GM19025 (cell line): ENCODE measurements around the gene MRPL1.
"Not testable (repeated sequence)": the region's sequence is repeated elsewhere in the genome, so short reads cannot be mapped to it uniquely, and the experiment has no call there.

Source experiments
- ATAC-seq: cut with Tn5 transposase; IDR thresholded peaks from one replicate; pipeline ENCODE4 v1.9.1; 2021; ENCODE audit warnings: mild to moderate bottlenecking, low read depth, moderate library complexity; ENCODE audit not compliant: unreplicated experiment

Gene MRPL1

DNA sequence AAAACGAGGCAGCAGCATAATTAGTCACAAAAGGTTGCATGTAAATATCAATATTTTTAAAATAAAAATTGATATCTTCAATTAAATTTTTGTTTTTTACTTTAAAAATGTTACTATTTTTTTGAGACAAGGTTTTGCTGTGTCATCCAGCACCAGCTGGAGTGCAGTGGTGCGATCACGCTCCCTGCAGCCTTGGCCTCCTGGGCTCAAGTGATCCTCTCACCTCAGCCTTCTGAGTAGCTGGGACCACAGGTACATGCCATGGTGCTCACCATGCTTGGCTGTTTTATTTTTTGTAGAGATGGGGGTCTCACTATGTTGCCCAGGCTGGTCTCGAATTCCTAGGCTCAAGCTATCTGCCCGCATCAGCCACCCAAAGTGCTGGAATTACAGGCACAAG lies 97.7 kb downstream of the MRPL1 start:
- ATAC-seq = no peak

DNA sequence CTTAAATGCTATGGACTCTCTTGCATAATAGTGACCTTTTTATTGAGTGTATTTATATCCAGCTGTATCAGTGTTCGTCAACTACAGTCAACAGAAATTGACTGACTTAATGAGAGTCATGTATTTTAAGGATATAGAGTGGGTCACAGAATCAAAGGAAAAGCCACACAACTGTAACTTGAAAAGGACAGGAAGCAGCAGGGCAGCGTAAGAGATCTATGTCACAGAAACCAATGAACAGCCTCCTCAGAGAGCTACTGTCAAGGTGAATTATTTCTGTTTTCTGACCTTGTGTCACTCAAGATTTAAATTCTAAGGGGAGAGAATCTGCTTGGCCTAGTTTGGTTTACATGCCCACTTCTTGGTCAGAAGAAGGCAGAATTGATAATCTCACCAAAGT lies 100.4 kb downstream of the MRPL1 start:
- no peak for ATAC-seq

DNA sequence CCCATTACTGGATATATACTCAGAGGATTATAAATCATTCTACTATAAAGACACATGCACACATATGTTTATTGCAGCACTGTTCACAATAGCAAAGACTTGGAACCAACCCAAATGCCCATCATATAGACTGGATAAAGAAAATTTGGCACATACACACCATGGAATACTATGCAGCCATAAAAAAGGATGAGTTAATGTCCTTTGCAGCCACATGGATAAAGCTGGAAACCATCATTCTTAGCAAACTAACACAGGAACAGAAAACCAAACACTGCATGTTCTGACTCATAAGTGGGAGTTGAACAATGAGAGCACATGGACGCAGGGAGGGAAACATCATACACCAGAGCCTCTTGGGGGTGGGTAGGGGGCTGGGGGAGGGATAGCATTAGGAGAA lies 111.0 kb downstream of the MRPL1 start:
- ATAC-seq = not testable (repeated sequence)

DNA sequence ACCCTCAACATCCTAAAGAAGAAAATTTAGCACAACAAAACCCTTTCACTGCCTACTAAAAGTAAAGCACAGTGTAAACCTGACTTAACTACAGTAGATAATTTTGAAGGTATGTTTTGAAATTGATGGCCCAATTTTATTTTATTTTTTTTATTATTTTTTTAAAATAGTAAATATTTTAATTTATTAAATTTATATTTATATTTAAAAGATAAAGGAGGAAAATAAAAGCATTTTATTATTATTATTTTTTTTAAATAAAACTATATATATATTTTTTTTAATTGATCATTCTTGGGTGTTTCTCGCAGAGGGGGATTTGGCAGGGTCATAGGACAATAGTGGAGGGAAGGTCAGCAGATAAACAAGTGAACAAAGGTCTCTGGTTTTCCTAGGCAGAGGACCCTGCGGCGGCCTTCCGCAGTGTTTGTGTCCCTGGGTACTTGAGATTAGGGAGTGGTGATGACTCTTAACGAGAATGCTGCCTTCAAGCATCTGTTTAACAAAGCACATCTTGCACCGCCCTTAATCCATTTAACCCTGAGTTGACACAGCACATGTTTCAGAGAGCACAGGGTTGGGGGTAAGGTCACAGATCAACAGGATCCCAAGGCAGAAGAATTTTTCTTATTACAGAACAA lies 120.4 kb downstream of the MRPL1 start:
- ATAC-seq = not testable (repeated sequence)

DNA sequence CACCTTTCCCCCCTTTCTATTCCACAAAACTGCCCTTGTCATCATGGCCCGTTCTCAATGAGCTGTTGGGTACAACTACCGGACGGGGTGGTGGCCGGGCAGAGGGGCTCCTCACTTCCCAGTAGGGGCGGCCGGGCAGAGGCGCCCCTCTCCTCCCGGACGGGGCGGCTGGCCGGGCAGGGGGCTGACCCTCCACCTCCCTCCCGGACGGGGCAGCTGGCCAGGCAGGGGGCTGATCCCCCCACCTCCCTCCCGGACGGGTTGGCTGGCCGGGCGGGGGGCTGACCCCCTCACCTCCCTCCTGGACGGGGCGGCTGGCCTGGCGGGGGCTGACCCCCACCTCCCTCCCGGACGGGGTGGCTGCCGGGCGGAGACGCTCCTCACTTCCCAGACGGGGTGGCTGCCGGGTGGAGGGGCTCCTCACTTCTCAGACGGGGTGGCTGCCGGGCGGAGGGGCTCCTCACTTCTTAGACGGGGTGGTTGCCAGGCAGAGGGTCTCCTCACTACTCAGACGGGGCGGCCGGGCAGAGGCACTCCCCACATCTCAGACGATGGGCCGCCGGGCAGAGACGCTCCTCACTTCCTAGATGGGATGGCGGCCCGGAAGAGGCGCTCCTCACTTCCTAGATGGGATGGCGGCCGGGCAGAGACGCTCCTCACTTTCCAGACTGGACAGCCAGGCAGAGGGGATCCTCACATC lies 121.1 kb downstream of the MRPL1 start:
- not testable (repeated sequence) for ATAC-seq

DNA sequence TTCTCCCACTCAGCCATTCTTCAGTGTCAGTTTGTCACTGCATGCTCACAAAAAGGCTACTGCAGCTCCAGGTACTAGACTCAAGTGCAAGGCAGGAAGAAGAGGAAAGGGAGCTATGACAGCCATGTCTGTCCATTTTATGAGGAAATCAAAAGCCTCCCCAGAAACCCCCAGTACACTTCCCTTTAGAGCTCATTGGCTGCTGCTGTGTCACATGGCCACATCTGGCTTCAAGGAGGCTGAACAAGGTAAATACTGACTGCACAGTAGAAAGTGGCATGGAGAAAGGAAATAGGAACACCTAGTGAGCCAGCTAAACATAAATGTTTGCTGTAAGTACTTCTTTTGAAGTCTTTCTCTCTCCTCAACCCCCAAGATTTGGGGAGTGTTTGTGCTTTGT lies 127.3 kb downstream of the MRPL1 start:
- ATAC-seq = no peak

DNA sequence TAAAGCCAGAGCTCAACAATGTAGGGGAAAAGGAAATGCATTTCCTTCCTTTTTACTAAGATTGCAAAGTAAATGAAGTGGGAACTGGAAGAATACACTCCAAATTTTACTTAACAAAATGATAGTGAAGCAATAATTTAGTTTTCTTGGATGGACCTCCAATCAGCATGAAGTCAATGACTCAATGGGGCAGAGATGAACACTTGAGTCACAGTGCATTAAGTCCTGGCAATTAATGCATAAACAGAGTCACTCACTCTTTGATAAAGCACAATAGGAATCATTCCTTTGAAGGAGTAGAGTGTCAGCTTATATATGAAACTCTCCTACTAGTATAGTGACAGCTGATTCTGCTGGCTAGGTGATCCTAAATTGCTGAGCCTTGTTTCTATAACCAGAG lies 127.8 kb downstream of the MRPL1 start:
- ATAC-seq = no peak

DNA sequence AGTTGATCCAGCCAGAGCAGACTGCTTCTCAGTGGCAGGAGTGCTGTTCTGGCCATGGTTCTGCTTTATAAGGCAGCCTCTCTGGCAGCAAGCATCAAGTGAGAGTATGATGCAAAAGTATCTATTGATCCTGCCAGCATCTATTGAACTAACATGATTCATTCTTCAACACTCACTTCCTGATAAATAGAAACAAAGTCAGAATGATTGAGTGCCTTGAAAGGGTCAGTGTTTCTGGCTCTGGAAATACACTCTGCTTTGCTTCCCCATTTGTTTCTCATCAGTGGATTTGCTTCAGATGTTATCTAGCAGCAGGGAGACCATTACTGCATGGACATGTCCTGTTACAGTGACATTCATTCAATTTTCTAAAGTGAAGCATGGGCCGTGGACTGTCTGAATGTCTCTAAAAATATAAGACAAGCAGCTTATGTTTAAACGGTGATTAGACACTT lies 128.3 kb downstream of the MRPL1 start:
- ATAC-seq = no peak

DNA sequence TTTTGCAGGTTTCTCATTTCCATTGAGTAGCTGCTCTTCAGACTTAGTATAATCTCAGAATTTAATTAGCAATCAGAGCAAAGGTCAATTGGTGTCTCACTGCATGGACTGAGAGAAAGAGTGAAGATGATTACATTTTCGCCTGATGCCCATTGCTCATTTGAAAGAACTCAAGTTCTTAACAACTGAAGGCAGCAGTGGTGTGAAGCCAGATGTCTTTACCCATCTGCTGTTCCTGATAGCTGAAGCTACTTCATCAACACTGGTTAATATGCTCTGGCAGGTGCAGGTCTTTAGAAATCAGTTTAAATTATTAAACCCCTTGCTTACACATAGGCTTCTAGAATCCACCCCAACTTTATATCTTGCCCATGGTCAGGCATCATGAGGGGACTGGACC lies 130.0 kb downstream of the MRPL1 start:
- ATAC-seq = no peak

DNA sequence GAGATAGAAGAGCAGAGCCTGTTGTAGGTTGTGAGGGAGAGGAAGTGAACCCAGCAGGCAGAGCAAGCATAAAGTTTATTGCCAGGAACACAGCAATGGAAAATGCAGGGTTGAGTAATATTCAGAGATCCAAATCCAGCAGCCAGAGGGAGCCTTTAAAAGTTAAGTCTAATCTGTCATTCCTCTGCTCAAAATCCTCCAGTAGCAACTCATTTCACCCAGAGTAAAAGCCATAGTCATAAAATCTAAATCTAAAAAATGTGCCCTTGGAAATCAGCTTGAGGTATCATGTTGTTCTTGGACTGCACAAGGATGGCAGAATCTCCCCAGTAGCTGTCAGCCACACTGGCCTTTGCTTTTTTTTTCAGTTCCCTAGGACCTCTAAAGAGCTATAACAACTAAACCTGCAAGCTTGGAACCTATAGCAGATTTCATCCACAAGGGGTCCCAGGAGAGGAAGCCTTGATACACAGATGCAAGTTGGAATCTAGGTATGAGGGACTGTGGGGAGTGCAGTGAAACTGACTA lies 131.6 kb downstream of the MRPL1 start:
- peak; percentile 67 for ATAC-seq

DNA sequence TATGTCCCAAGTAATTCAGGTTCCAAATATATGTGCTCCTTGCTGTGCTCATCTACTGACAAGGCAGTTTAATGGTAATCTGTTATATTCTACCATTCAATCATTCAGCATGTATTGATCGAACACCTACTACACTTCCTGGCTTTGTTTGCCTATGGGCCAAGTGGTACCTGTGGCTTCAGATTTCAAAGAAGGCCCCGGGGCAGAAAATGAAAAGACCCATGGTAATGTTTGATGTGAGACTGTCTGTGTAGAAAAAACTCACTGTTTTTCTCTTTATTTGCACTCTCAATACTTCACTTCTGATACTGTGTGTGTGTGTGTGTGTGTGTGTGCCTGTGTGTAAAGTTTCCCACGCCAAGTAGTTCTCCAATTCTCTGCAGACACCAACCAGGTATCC lies 133.4 kb downstream of the MRPL1 start:
- no peak for ATAC-seq

DNA sequence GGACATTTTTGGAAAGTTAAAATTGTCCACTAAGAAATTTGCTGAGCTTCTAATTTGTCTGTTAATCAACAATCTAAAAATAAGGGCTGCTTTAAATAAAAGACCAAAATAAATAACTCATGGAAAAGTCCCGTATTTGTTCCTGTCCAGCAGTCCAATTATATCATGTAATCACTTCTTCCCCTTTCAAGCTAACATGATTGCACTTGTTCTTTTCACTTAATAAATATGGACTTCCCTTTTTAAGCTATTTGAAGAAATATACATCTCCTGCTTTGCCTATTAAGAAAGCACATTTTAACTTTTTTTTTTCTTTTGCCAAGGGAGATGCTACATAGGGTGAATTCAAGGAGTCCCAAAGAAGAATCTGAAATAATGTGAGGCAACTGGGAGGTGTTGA lies 138.9 kb downstream of the MRPL1 start:
- no peak for ATAC-seq

DNA sequence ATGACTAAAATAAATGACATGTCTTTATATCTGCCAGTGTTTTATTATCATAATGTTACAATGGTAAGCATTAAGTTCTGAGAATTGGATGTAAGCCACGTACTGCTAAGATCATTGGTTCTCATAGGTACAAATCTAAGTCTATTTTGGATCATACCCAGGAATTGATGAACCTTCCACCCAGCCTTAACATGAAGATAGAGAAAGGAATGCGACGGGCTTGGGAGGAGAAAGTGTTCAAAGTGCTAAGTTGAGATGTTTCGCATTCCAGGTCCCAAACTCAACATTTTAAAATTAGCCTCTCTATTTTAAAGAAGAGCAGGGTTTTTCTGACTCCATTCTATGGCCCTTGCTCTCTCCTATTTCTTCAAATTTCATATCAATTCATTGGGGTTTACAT lies 139.6 kb downstream of the MRPL1 start:
- ATAC-seq = no peak
